ENCODE results near the gene PPM1E.

The PPM1E gene

DNA sequence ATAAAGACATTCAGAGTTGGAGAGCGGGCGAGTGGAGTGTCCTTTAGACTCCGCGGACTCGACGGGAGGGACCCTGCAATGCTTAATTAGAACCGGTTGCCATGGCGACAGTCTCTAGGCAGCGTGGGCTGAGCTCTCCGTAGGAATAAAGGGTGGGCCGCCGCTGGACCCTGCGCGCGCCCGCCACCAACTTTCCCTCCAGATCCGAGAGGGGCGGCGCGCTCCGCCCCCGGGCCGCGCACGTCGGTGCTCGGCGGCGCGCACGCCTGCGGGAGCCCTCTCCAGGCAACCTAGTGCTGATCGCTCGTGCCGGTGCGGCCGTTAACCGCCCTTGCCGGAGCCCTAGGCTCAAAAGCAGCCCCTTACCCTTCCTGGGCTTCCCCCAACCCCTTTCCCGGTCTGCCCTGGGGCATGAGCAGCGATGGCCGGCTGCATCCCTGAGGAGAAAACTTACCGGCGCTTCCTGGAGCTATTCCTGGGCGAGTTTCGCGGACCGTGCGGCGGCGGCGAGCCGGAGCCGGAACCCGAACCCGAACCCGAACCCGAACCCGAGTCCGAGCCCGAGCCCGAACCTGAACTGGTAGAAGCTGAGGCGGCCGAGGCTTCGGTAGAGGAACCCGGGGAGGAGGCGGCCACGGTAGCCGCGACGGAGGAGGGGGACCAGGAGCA is at the start of gene PPM1E:
TSS of gene PPM1E (plus strand) at position 278 of the 669 bp plus-strand sequence.
- peak; percentile 82 for DNase-seq (ENCODE audit: extremely low spot score)
- POLR2A ChIA-PET, result no interaction called here
- CTCF ChIA-PET, result interaction anchor here (1.0 to 1.8 kb wide), 3 partner anchors 8 to 249 kb away, joined by 3 to 5 read pairs (median 4); no protein-coding TSS in a partner anchor
- no peak for TF ChIP-seq CTCF (IDR thresholded peaks at IDR 0.05; ENCODE audit: control extremely low read depth, extremely low read depth, low read depth, missing control alignments)

- ChIA-PET POLR2A (interaction anchor here (1.0 kb wide), 1 partner anchor 75 kb away, joined by 4 read pairs; no protein-coding TSS in a partner anchor), CTCF (interaction anchor here (0.8 to 1.2 kb wide), 3 partner anchors 14 to 457 kb away, joined by 3 to 5 read pairs (median 3); partner anchors contain the start of gene RAD51C)
- no peak for TF ChIP-seq CTCF (IDR thresholded peaks at IDR 0.05; ENCODE audit: control extremely low read depth, extremely low read depth, low read depth, missing control alignments)
- DNase-seq (ENCODE audit: extremely low spot score), result no peak
Measured at GRCh38 chr17:58706351-58707140, 49.1 kb upstream of the PPM1E start.

DNA sequence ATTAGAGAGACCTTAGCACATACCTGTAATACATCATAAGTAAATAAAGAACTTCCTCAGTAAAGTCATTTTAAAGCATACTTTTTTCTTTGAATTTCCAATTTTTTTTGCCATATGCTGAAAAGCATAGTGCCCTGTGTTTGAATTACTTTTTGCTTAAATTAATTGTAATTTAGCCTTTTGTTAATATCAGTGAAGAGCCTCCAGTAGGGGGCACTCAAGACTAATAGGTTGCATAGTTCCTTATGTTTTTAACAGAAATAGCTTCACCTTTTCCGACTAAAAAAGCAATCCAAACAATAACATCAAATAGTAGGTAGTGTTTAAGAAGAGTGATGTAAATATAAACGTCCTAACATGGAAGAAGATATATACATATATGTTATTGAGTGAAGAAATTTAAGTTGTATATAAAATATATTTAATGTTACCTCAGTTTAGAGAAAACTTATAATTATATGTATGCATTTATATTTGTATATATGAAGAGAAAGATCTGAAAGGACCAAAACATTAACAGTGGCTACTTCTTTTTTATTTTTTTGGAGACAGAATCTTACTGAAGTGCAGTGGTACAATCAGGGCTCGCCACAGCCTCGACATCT is 44.6 kb upstream of the PPM1E start:
- CTCF ChIA-PET, result interaction anchor here (0.6 to 5.4 kb wide), 17 partner anchors 8 to 332 kb away, joined by 3 to 26 read pairs (median 3); no protein-coding TSS in a partner anchor
- POLR2A ChIA-PET, result no interaction called here
- DNase-seq (ENCODE audit: extremely low spot score), result no peak
- peak; percentile 51 for TF ChIP-seq CTCF (IDR thresholded peaks at IDR 0.05; ENCODE audit: control extremely low read depth, extremely low read depth, low read depth, missing control alignments)

DNA sequence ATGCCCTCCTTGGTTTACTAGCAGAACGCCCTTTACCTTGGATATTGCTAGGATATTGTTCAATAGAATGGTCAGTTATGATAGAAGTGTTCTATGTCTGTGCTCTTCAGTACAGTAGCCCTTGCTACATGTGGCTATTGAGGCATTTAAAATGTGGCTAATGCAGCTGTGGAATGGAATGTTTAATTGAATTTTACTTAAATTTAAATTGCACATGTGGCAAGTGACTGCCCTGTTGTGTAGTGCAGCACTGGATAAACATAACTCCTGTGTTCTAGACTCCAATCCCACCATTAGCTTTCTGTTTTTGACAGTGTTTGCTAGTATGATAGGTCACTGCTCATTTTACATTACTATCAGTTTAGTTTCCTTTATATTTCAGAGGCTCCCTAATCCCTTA is 33.4 kb upstream of the PPM1E start:
- POLR2A ChIA-PET, result no interaction called here
- CTCF ChIA-PET, result interaction anchor here (1.2 kb wide), 1 partner anchor 12 kb away, joined by 5 read pairs; no protein-coding TSS in a partner anchor
- no peak for TF ChIP-seq CTCF (IDR thresholded peaks at IDR 0.05; ENCODE audit: control extremely low read depth, extremely low read depth, low read depth, missing control alignments)

GRCh38 chr17:58722696-58723095 is 33.0 kb upstream of the PPM1E start:
- no peak for DNase-seq (ENCODE audit: extremely low spot score)
- TF ChIP-seq CTCF (IDR thresholded peaks at IDR 0.05; ENCODE audit: control extremely low read depth, extremely low read depth, low read depth, missing control alignments), result no peak
- ChIA-PET CTCF (interaction anchor here (1.2 kb wide), 1 partner anchor 12 kb away, joined by 5 read pairs; no protein-coding TSS in a partner anchor), POLR2A (no interaction called here)

More for the DNA sequence above, 33.4 kb upstream of the PPM1E start:
- no peak for DNase-seq (ENCODE audit: extremely low spot score)

- CTCF ChIA-PET, result no interaction called here
- no peak for TF ChIP-seq CTCF (IDR thresholded peaks at IDR 0.05; ENCODE audit: control extremely low read depth, extremely low read depth, low read depth, missing control alignments)
- POLR2A ChIA-PET, result no interaction called here
- DNase-seq (ENCODE audit: extremely low spot score), result no peak
Measured at GRCh38 chr17:58728798-58729197, 26.9 kb upstream of the PPM1E start.

Measured in GM10248 (cell line).